Mucosa of descending colon (tissue), 3 donors: ENCODE data around the gene POLQ. TPM values are rescaled to one million over a fixed set of nuclear protein-coding genes. Genes with fewer than 3 reads are reported as not detected.

Experiments
- ATAC-seq: fragments of 200-7000 bp; cut with Tn5 transposase; one replicate; pipeline ENCODE4 v1.9.1; 2020; ENCODE audit warnings: mild to moderate bottlenecking, moderate library complexity
- DNase-seq, 3 donors: peaks; one replicate each; pipeline ENCODE4 v3.0.0-alpha.2; 2020
- H3K36me3 ChIP-seq: fragments of 200-600 bp; one replicate; pipeline ENCODE4 v1.8.0; 2021; ENCODE audit warnings: low read depth, mild to moderate bottlenecking
- H3K4me1 ChIP-seq: fragments of 200-600 bp; one replicate; pipeline ENCODE4 v1.8.0; 2021; ENCODE audit warnings: low read depth, mild to moderate bottlenecking
- H3K4me3 ChIP-seq: fragments of 200-600 bp; one replicate; pipeline ENCODE4 v1.8.0; 2021; ENCODE audit warnings: mild to moderate bottlenecking
- H3K9me3 ChIP-seq: fragments of 200-600 bp; one replicate; pipeline ENCODE4 v1.8.0; 2021; ENCODE audit warnings: mild to moderate bottlenecking
- CTCF ChIP-seq: fragments of 200-600 bp; IDR thresholded peaks from one replicate; pipeline ENCODE4 v1.8.0; 2022; ENCODE audit warnings: antibody characterized with exemption, mild to moderate bottlenecking
- intact Hi-C, 2 donors: fragments of 100-400 bp; cut with DNase I in 1 of 2; cut with micrococcal nuclease in 1 of 2; formaldehyde crosslinking; loops; one replicate each; pipeline versions ENCODE4 v1.11.0 to v1.11.1; 2022; cut with DNase I, micrococcal nuclease
- total RNA-seq, 3 donors: library from RNA; stranded (reverse); fragmentation: NEBNext Ultra II Directional in 2 of 3; extraction: Animal tissue kit (Norgen Biotek cat#: 25700) in 2 of 3; gene quantifications; one replicate each; pipeline versions ENCODE4 v1.2.1 to v1.2.4, GENCODE V29; 2021 to 2023
- donor health status: DM: no; HTN: no; CAD: no; lungs with moderate emphysema.
- donor health status: DM: no; HTN: no; CAD: no.
- donor health status: DM: no; HTN: yes; CAD: no.

Gene POLQ
- total RNA-seq, 3 donors from 2014 or later: 1.9 to 4.8 (median 3.2) TPM

- no peaks in the 10 kb centered on the region for H3K4me1 ChIP-seq
- intact Hi-C loops: no loop called here
- no peak for TF ChIP-seq CTCF
- no peaks in the 10 kb centered on the region for H3K36me3 ChIP-seq
- ATAC-seq: no peak
- DNase-seq: no peak
- H3K9me3 ChIP-seq: no peaks in the 10 kb centered on the region
- H3K4me3 ChIP-seq: no peak overlapping the region
Measured at GRCh38 chr3:121581691-121582090, 35.9 kb upstream of the POLQ start.

- no peak overlapping the region for H3K4me3 ChIP-seq
- peak in 2 of 3 donors; percentile 34 to 64 for DNase-seq
- ATAC-seq: peak; percentile 94
- no peaks in the 10 kb centered on the region for H3K36me3 ChIP-seq
- H3K9me3 ChIP-seq: no peaks in the 10 kb centered on the region
- TF ChIP-seq CTCF: no peak
- H3K4me1 ChIP-seq: no peaks in the 10 kb centered on the region
- intact Hi-C loops: no loop called here
Measured at GRCh38 chr3:121574449-121574848, 28.7 kb upstream of the POLQ start.

GRCh38 chr3:121567649-121568048, 21.9 kb upstream of the POLQ start, which contains the start of gene ARGFX:
ARGFX (plus strand) TSS chr3:121567949; CDS start chr3:121570714, 2,765 bp downstream.
- Histone ChIP-seq H3K4me3 (no peak within 1 kb of the TSS), H3K9me3 (no peaks in the 10 kb centered on the region), H3K4me1 (no peaks in the 10 kb centered on the region), H3K36me3 (no peaks in the 10 kb centered on the region)
- DNase-seq (no peak), ATAC-seq (no peak)
- intact Hi-C loops: no loop called here
- no peak for TF ChIP-seq CTCF

GRCh38 chr3:121566773-121567172, 21.0 kb upstream of the POLQ start:
- no peak for ATAC-seq
- no peak for TF ChIP-seq CTCF

GRCh38 chr3:121562148-121562547, 16.4 kb upstream of the POLQ start:
- no peak for TF ChIP-seq CTCF
- intact Hi-C loops: no loop called here
- Histone ChIP-seq H3K36me3 (no peaks in the 10 kb centered on the region), H3K4me3 (no peak overlapping the region), H3K9me3 (no peaks in the 10 kb centered on the region), H3K4me1 (no peaks in the 10 kb centered on the region)
- no peak for DNase-seq
- no peak for ATAC-seq

More at GRCh38 chr3:121566773-121567172, 21.0 kb upstream of the POLQ start:
- H3K4me3 ChIP-seq: no peak overlapping the region
- DNase-seq: no peak
- H3K9me3 ChIP-seq: no peaks in the 10 kb centered on the region
- no peaks in the 10 kb centered on the region for H3K4me1 ChIP-seq
- intact Hi-C loops: no loop called here
- no peaks in the 10 kb centered on the region for H3K36me3 ChIP-seq

GRCh38 chr3:121557426-121557934, 11.7 kb upstream of the POLQ start:
- H3K4me1 ChIP-seq: no peaks in the 10 kb centered on the region
- TF ChIP-seq CTCF: no peak
- H3K36me3 ChIP-seq: no peaks in the 10 kb centered on the region
- intact Hi-C loops: no loop called here
- ATAC-seq (peak; percentile 63), DNase-seq (no peak)
- H3K4me3 ChIP-seq: no peak overlapping the region
- H3K9me3 ChIP-seq: no peaks in the 10 kb centered on the region
